DOHH2 (cell line): ENCODE results near the gene TCFL5.

Experiments
- H3F3A ChIP-seq: fragments of 200-600 bp; sonication (generic), shearing (Covaris generic); 2 replicates; pipeline ENCODE4 v1.6.0; 2016; ENCODE audit warnings: antibody characterized with exemption, mild to moderate bottlenecking; ENCODE audit not compliant: control insufficient read depth, insufficient read depth
- H3K27ac ChIP-seq: fragments of 200-600 bp; sonication (generic); 2 replicates; pipeline ENCODE4 v1.5.1; 2014; ENCODE audit warnings: low read depth, mild to moderate bottlenecking, low read length, moderate library complexity
- H3K27me3 ChIP-seq: fragments of 200-600 bp; sonication (generic); 2 replicates; pipeline ENCODE4 v1.6.1; 2014; ENCODE audit warnings: mild to moderate bottlenecking, low read length, mixed read lengths; ENCODE audit not compliant: control insufficient read depth
- H3K36me3 ChIP-seq: fragments of 200-600 bp; sonication (generic); 2 replicates; pipeline ENCODE4 v1.6.1; 2014; ENCODE audit warnings: mild to moderate bottlenecking, low read length, moderate library complexity, mixed read lengths; ENCODE audit not compliant: control insufficient read depth
- H3K4me1 ChIP-seq: fragments of 200-600 bp; sonication (generic); 2 replicates; pipeline ENCODE4 v1.6.1; 2014; ENCODE audit warnings: mild to moderate bottlenecking, low read length, mixed read lengths; ENCODE audit not compliant: control insufficient read depth
- H3K4me2 ChIP-seq: fragments of 200-600 bp; sonication (generic); 2 replicates; pipeline ENCODE4 v1.6.0; 2014; ENCODE audit warnings: mild to moderate bottlenecking, low read length, moderate library complexity
- H3K4me3 ChIP-seq: fragments of 200-600 bp; sonication (generic); 2 replicates; pipeline ENCODE4 v1.5.1; 2014; ENCODE audit warnings: mild to moderate bottlenecking, low read length, mixed read lengths
- H3K79me2 ChIP-seq: fragments of 200-600 bp; sonication (generic); 2 replicates; pipeline ENCODE4 v1.6.1; 2014; ENCODE audit warnings: mild to moderate bottlenecking, low read length, mixed read lengths; ENCODE audit not compliant: control insufficient read depth
- H3K9me2 ChIP-seq: fragments of 200-600 bp; sonication (generic); replicated peaks from 2 replicates; pipeline ENCODE4 v1.6.1; 2014; ENCODE audit warnings: mild to moderate bottlenecking, low read length, mixed read lengths; ENCODE audit not compliant: control insufficient read depth
- H3K9me3 ChIP-seq: fragments of 200-600 bp; sonication (generic); 2 replicates; pipeline ENCODE4 v1.6.1; 2014; ENCODE audit warnings: antibody characterized with exemption, low read length, mixed read lengths; ENCODE audit not compliant: control insufficient read depth, insufficient read depth
- H4K20me1 ChIP-seq: fragments of 200-600 bp; sonication (generic); 2 replicates; pipeline ENCODE4 v1.6.0; 2014; ENCODE audit warnings: low read depth, mild to moderate bottlenecking, antibody characterized with exemption, low read length, moderate library complexity; ENCODE audit not compliant: control insufficient read depth, insufficient read depth
- EZH2phosphoT487 ChIP-seq: fragments of 200-600 bp; sonication (generic); IDR thresholded peaks from 2 replicates; pipeline ENCODE4 v1.6.1; 2017; ENCODE audit warnings: borderline replicate concordance, mild to moderate bottlenecking, antibody characterized with exemption, low read length, moderate library complexity, mixed read lengths
- TF ChIP-seq, protein P1 (sequence below): fragments of 200-600 bp; sonication (generic); IDR thresholded peaks from one replicate; pipeline ENCODE4 v1.5.1; 2014; ENCODE audit warnings: antibody characterized with exemption, mild to moderate bottlenecking, low read depth, low read length; ENCODE audit not compliant: poor library complexity, severe bottlenecking

Gene TCFL5

DNA sequence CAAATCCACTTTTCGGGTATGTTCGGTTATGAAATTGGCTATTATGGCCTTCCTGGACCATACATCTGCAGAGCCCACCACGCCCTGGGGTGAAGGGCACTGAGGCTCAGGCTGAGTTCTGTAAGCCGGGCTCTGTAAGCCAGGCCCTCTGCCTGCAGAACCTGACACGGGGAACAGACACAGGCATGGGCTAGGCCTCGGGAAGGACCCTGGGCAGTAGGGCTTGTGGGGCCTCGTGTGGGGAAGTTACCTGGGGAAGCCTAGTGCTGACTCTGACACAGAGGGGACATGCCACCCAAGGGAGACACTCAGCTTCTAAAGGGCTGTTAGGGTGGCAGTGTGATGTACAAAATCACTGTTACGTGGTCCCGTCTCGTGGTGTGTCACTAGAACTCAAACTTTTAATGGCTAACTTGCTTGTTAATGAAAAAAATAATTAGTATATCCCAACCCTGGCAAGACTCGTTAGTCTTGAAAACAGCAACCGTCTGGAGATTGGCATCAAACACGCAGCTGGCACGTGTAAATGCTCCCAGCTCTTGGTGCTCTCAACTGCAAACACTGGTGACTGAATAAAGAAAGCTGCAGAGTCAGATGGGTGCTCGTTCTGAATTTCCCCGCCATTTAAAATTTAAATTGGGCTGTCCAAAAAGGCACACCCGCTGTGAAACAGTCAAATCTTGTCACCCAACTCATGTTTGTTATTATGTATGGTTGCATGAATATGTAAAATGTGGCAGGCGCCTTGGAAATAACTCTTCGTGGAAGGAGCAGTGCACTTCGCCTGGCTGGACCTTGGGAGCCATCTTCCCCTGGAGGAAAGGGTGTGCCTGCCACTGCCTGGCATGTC is 23.6 kb upstream of the TCFL5 start:
- H3K36me3 ChIP-seq: peaks cover 53% of the 10 kb centered on the region
- H4K20me1 ChIP-seq: peaks cover 4% of the 10 kb centered on the region; the same call in 1 of the 2 replicates
- H3K27me3 ChIP-seq: no peaks in the 10 kb centered on the region
- no peak overlapping the region for H3K4me3 ChIP-seq
- H3K9me3 ChIP-seq: no peaks in the 10 kb centered on the region
- no peaks in the 10 kb centered on the region for H3F3A ChIP-seq
- TF ChIP-seq, protein P1, sequence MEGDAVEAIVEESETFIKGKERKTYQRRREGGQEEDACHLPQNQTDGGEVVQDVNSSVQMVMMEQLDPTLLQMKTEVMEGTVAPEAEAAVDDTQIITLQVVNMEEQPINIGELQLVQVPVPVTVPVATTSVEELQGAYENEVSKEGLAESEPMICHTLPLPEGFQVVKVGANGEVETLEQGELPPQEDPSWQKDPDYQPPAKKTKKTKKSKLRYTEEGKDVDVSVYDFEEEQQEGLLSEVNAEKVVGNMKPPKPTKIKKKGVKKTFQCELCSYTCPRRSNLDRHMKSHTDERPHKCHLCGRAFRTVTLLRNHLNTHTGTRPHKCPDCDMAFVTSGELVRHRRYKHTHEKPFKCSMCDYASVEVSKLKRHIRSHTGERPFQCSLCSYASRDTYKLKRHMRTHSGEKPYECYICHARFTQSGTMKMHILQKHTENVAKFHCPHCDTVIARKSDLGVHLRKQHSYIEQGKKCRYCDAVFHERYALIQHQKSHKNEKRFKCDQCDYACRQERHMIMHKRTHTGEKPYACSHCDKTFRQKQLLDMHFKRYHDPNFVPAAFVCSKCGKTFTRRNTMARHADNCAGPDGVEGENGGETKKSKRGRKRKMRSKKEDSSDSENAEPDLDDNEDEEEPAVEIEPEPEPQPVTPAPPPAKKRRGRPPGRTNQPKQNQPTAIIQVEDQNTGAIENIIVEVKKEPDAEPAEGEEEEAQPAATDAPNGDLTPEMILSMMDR: no peak
- no peak for TF ChIP-seq EZH2phosphoT487
- H3K4me2 ChIP-seq: no peak overlapping the region
- H3K79me2 ChIP-seq: no peaks in the 10 kb centered on the region
- no peaks in the 10 kb centered on the region for H3K4me1 ChIP-seq
- no peaks in the 10 kb centered on the region for H3K9me2 ChIP-seq
- H3K27ac ChIP-seq: no peak overlapping the region

DNA sequence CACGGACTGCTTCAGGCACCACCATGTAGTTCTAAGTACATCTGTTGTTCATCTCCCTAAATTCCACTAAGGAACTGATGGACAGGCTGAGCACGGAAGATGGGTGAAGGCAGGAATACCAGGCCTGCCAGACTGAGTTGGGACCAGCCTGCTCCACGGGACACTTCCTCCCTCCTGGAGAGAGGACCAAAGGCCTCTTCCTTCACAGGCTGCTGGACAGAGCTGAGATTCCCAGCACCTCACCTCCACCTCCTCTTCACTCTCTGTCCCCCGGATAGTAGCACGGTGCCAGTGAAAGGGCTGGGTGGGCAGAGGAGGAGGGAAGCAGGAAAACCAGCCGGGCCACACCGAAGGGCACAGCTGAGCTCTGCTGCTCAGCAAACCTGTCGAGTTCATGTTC is 22.9 kb upstream of the TCFL5 start:
- Histone ChIP-seq H3K9me3 (no peaks in the 10 kb centered on the region), H3K4me1 (no peaks in the 10 kb centered on the region), H3K4me2 (no peak overlapping the region), H3F3A (no peaks in the 10 kb centered on the region), H3K27me3 (no peaks in the 10 kb centered on the region), H4K20me1 (peaks cover 4% of the 10 kb centered on the region; the same call in 1 of the 2 replicates), H3K79me2 (no peaks in the 10 kb centered on the region), H3K4me3 (no peak overlapping the region), H3K9me2 (no peaks in the 10 kb centered on the region), H3K27ac (no peak overlapping the region), H3K36me3 (peaks cover 46% of the 10 kb centered on the region)
- TF ChIP-seq EZH2phosphoT487: no peak
- TF ChIP-seq, protein P1: no peak

DNA sequence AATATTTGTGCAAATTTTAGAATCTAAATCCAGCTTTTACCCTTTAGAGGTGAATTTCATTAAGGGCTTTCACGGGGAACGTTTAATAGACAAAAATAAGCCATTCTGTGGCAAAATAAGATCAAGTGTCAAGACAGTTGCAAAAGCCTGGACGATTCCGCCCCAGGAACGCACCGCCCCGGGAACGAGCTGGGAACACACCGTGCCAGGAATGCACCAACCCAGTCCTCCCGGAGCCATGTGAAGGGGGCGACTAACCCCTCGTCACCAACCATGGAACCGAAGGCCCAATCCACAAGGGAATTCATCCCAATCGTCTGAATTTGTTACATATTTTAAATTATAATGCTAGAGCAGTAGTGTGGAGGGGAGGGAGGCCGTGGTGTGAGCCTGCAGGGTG is 20.8 kb upstream of the TCFL5 start:
- Histone ChIP-seq H3K79me2 (no peaks in the 10 kb centered on the region), H3F3A (peaks cover 16% of the 10 kb centered on the region), H3K4me2 (no peak overlapping the region), H3K27ac (no peak overlapping the region), H3K9me2 (no peaks in the 10 kb centered on the region), H3K4me3 (no peak overlapping the region), H3K4me1 (no peaks in the 10 kb centered on the region), H3K36me3 (peaks cover 25% of the 10 kb centered on the region), H3K27me3 (no peaks in the 10 kb centered on the region), H3K9me3 (no peaks in the 10 kb centered on the region), H4K20me1 (peaks cover 9% of the 10 kb centered on the region; the same call in 1 of the 2 replicates)
- TF ChIP-seq, protein P1: no peak
- no peak for TF ChIP-seq EZH2phosphoT487
